SK-N-SH treated with all-trans-retinoic acid at 6 μM for 48 hours (cell line): Measurements from ENCODE around the gene LVRN.

ENCODE experiments used
- ARNTL ChIP-seq: fragments of 450-650 bp; formaldehyde crosslinking; IDR thresholded peaks from 2 replicates; pipeline ENCODE4 v1.5.0; 2020; ENCODE audit warnings: low read depth, mild to moderate bottlenecking, moderate library complexity, borderline replicate concordance
- ESRRG ChIP-seq: fragments of 250-450 bp; sonication (Bioruptor Pico); IDR thresholded peaks from 2 replicates; pipeline ENCODE4 v1.6.1; 2021; ENCODE audit warnings: mild to moderate bottlenecking
- OSR1 ChIP-seq: fragments of 250-450 bp; sonication (Bioruptor Pico); IDR thresholded peaks from 2 replicates; pipeline ENCODE4 v1.8.0; 2022; ENCODE audit warnings: moderate library complexity, mild to moderate bottlenecking, inconsistent platforms
- POU6F1 ChIP-seq: fragments of 250-450 bp; sonication (Bioruptor Pico); IDR thresholded peaks from 2 replicates; pipeline ENCODE4 v1.8.0; 2021; ENCODE audit warnings: low read depth, mild to moderate bottlenecking, moderate library complexity, borderline replicate concordance
- PPARA ChIP-seq: fragments of 250-450 bp; sonication (Bioruptor Pico); IDR thresholded peaks from 2 replicates; pipeline ENCODE4 v1.5.0; 2020; ENCODE audit warnings: mild to moderate bottlenecking, borderline replicate concordance
- RARB ChIP-seq: fragments of 250-450 bp; sonication (Bioruptor Pico); IDR thresholded peaks from 2 replicates; pipeline ENCODE4 v1.8.0; 2021; ENCODE audit warnings: mild to moderate bottlenecking, moderate library complexity
- SNAI2 ChIP-seq: fragments of 250-450 bp; sonication (Bioruptor Pico); IDR thresholded peaks from 2 replicates; pipeline ENCODE4 v1.5.0; 2020; ENCODE audit warnings: mild to moderate bottlenecking, moderate library complexity
- TCF4 ChIP-seq: fragments of 250-450 bp; sonication (Bioruptor Pico); IDR thresholded peaks from 2 replicates; pipeline ENCODE4 v1.8.0; 2021; ENCODE audit warnings: mild to moderate bottlenecking, moderate library complexity, borderline replicate concordance
- ZFP30 ChIP-seq: fragments of 450-650 bp; formaldehyde crosslinking; IDR thresholded peaks from 2 replicates; pipeline ENCODE4 v1.5.0; 2022; ENCODE audit warnings: mild to moderate bottlenecking, moderate library complexity

DNA sequence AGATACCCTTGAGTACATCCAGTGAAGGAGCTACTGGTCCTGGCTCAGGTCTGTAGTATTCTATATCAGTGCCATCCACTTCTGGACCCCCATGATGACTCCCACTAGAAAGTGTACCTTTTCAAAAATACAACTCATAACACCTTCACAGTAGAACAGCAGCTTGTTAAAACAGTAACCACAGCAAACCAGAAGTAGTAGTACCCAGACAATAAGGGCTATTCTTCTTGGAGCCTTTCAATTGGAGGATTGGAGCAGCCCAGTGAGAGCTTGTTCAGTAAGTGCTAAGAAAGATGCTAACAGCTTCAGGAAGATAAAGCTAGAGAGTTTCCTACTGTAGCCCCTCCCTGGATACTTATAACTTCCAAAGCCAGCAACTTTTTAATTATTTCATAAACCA lies 80.1 kb downstream of the LVRN start:
- TF ChIP-seq TCF4 (CRISPR knock-in tag) (no peak), OSR1 (CRISPR knock-in tag) (no peak), POU6F1 (CRISPR knock-in tag) (no peak), RARB (CRISPR knock-in tag) (no peak), SNAI2 (CRISPR knock-in tag) (no peak), ARNTL (CRISPR knock-in tag) (no peak), ZFP30 (CRISPR knock-in tag) (no peak), ESRRG (no peak), PPARA (CRISPR knock-in tag) (no peak)
